Bronchial epithelial cell (primary cell): ENCODE results near the gene GBE1. TPM values are rescaled to one million over a fixed set of nuclear protein-coding genes. Genes with fewer than 3 reads are reported as not detected.

Experiments used
- DNase-seq: peaks from one replicate; pipeline ENCODE4 v3.0.0-alpha.2; 2010; ENCODE audit warnings: low read depth
- FAIRE-seq: peaks from 2 replicates; lab custom pipeline; 2011; peaks lifted over from hg19 to GRCh38; lab: Jason Lieb, UNC
- H3K27me3 ChIP-seq: 2 replicates; pipeline ENCODE4 v1.5.1; 2011; ENCODE audit warnings: low read length; ENCODE audit not compliant: control insufficient read depth, insufficient read depth
- H3K36me3 ChIP-seq: 2 replicates; pipeline ENCODE4 v1.5.1; 2011; ENCODE audit warnings: low read length; ENCODE audit not compliant: control insufficient read depth, insufficient read depth
- H3K4me3 ChIP-seq: 2 replicates; pipeline ENCODE4 v1.5.1; 2011; ENCODE audit warnings: mild to moderate bottlenecking, low read depth, low read length, control low read depth
- CTCF ChIP-seq: IDR thresholded peaks from 2 replicates; pipeline ENCODE4 v1.5.1; 2011; ENCODE audit warnings: mild to moderate bottlenecking, moderate library complexity, low read length, control low read depth, inconsistent platforms; ENCODE audit not compliant: insufficient read depth, severe bottlenecking
- total RNA-seq: library from RNA; depleted of rRNA; stranded (reverse); fragments of >200 nt; gene quantifications from 2 replicates; pipeline ENCODE4 v1.2.1, GENCODE V29; 2014

GBE1 gene
- total RNA-seq, 1 donor from 2014 or later: 94.0 TPM

GRCh38 chr3:81716870-81717509 lies 44.5 kb downstream of the GBE1 start:
- no peak overlapping the region for H3K4me3 ChIP-seq
- no peak for TF ChIP-seq CTCF
- DNase-seq (peak; percentile 65), FAIRE-seq (no peak)
- no peaks in the 10 kb centered on the region for H3K36me3 ChIP-seq
- H3K27me3 ChIP-seq: no peaks in the 10 kb centered on the region

DNA sequence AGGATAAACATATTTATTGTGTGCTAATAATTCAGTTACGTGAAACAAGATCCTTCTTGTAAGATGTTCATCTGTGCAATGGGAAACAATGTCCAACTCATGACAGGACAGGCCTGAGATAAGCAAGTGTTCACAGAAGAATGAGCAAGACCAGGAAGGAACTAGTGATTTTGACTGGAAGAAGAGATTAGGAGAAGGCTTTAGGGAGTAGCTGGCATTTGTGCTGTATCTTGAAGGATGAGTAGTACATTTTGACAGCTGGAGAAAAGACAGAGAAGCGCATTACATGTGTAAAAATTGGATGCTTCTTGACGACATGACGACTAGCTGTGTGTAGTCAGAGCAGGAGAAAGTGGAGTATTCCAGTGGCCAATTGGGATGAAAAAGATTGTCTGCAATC lies 48.4 kb downstream of the GBE1 start:
- H3K36me3 ChIP-seq: no peaks in the 10 kb centered on the region
- FAIRE-seq (no peak), DNase-seq (peak; percentile 84)
- no peak for TF ChIP-seq CTCF
- no peak overlapping the region for H3K4me3 ChIP-seq
- no peaks in the 10 kb centered on the region for H3K27me3 ChIP-seq

- DNase-seq: no peak
- no peak for FAIRE-seq
- H3K27me3 ChIP-seq: no peaks in the 10 kb centered on the region
- TF ChIP-seq CTCF: no peak
- no peak overlapping the region for H3K4me3 ChIP-seq
- H3K36me3 ChIP-seq: no peaks in the 10 kb centered on the region
Observed at GRCh38 chr3:81709606-81710005, 51.8 kb downstream of the GBE1 start.

DNA sequence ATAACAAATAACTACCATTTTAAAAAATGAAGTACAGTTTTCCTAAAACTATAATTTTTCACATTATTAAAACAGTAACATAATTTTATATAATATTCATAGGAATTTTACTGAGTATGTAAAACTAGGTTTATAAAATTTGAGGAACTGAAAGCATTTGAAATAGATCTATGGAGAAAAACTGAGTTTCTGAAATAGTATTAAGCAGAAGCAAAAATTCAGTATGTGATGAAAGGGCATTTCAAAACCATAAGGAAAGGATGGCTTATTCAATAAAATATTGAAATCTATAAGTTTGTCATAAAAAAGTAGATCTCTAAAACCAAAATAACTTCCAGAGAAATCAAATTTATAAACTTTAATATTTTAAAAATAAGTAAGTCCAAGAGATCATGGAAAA lies 53.4 kb downstream of the GBE1 start:
- no peak for TF ChIP-seq CTCF
- Histone ChIP-seq H3K36me3 (no peaks in the 10 kb centered on the region), H3K27me3 (no peaks in the 10 kb centered on the region), H3K4me3 (no peak overlapping the region)
- DNase-seq (no peak), FAIRE-seq (no peak)

GRCh38 chr3:81702126-81702525 lies 59.3 kb downstream of the GBE1 start:
- TF ChIP-seq CTCF: no peak
- no peak overlapping the region for H3K4me3 ChIP-seq
- no peaks in the 10 kb centered on the region for H3K27me3 ChIP-seq
- DNase-seq: no peak
- no peak for FAIRE-seq
- no peaks in the 10 kb centered on the region for H3K36me3 ChIP-seq
